Mucosa of descending colon (tissue), 3 donors: ENCODE data around the gene SNRPD3. TPM values are rescaled to one million over a fixed set of nuclear protein-coding genes. Genes with fewer than 3 reads are reported as not detected.
"Not testable (repeated sequence)": the region's sequence is repeated elsewhere in the genome, so short reads cannot be mapped to it uniquely, and the experiment has no call there.

ENCODE experiments used
- ATAC-seq: fragments of 200-7000 bp; cut with Tn5 transposase; one replicate; pipeline ENCODE4 v1.9.1; 2020; ENCODE audit warnings: mild to moderate bottlenecking, moderate library complexity
- DNase-seq, 3 donors: peaks; one replicate each; pipeline ENCODE4 v3.0.0-alpha.2; 2020
- H3K36me3 ChIP-seq: fragments of 200-600 bp; one replicate; pipeline ENCODE4 v1.8.0; 2021; ENCODE audit warnings: low read depth, mild to moderate bottlenecking
- H3K4me1 ChIP-seq: fragments of 200-600 bp; one replicate; pipeline ENCODE4 v1.8.0; 2021; ENCODE audit warnings: low read depth, mild to moderate bottlenecking
- H3K4me3 ChIP-seq: fragments of 200-600 bp; one replicate; pipeline ENCODE4 v1.8.0; 2021; ENCODE audit warnings: mild to moderate bottlenecking
- H3K9me3 ChIP-seq: fragments of 200-600 bp; one replicate; pipeline ENCODE4 v1.8.0; 2021; ENCODE audit warnings: mild to moderate bottlenecking
- CTCF ChIP-seq: fragments of 200-600 bp; IDR thresholded peaks from one replicate; pipeline ENCODE4 v1.8.0; 2022; ENCODE audit warnings: antibody characterized with exemption, mild to moderate bottlenecking
- intact Hi-C, 2 donors: fragments of 100-400 bp; cut with DNase I in 1 of 2; cut with micrococcal nuclease in 1 of 2; formaldehyde crosslinking; loops; one replicate each; pipeline versions ENCODE4 v1.11.0 to v1.11.1; 2022; cut with DNase I, micrococcal nuclease
- total RNA-seq, 3 donors: library from RNA; stranded (reverse); fragmentation: NEBNext Ultra II Directional in 2 of 3; extraction: Animal tissue kit (Norgen Biotek cat#: 25700) in 2 of 3; gene quantifications; one replicate each; pipeline versions ENCODE4 v1.2.1 to v1.2.4, GENCODE V29; 2021 to 2023
- donor health status: DM: no; HTN: no; CAD: no; lungs with moderate emphysema.
- donor health status: DM: no; HTN: no; CAD: no.
- donor health status: DM: no; HTN: yes; CAD: no.

The SNRPD3 gene
- total RNA-seq, 3 donors from 2014 or later: 56.6 to 77.6 (median 77.2) TPM

DNA sequence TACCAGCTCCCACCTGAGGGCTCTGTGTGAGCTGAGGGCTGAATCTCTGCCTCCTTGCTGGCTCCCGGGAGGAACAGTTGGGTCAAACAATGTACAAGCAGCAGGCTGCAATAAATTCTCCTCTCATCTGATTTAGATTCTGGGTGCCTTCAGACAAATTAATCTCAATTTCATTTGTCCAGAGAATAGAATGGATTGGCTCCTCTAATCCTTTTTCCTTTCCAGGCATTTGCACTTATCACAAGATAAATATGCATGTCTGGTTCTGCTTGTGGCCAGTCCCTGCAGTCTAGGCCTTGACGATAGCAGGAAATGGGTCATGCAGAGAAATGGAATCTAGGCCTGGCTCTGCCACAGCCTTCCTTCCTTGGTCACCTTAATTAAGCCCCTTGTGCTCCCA, 31.9 kb upstream of the SNRPD3 start:
- no peak for TF ChIP-seq CTCF
- H3K4me1 ChIP-seq: peaks cover 3% of the 10 kb centered on the region
- intact Hi-C loops: loop anchor here in 1 of 2 donors (10.0 kb wide), 2 partner anchors 99 to 199 kb away; partner anchors contain the start of gene ADORA2A
- DNase-seq (no peak), ATAC-seq (no peak)
- no peaks in the 10 kb centered on the region for H3K9me3 ChIP-seq
- H3K36me3 ChIP-seq: no peaks in the 10 kb centered on the region
- H3K4me3 ChIP-seq: no peak overlapping the region

DNA sequence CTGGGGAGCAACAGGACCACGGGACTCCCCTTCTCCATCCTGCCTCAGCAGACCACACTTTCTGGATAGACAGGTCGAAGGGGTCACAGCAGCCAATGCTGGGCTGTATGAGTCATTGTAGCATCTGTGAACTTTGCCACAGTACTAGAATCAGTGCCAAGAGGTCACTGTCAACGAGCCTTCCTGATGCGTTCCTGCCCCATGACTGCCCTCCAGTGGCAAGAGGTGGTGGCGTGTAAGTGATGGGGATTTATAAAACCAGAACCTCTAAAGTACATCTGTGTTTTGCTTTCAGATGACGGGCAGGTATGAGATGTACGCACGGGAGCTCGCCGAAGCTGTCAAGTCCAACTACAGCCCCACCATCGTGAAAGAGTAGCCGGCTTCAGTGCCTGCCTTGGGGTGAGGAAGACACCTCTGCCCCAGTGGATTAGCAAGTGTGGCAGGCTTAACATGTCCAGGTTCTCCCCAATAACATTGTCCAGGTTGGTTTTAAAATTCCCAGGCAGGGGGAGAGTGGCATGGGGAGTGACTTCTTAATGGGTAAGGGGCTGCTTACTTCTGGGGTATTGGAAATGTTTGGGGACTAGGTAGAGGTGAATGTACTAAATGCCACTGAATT, 30.3 kb upstream of the SNRPD3 start:
- H3K36me3 ChIP-seq: no peaks in the 10 kb centered on the region
- TF ChIP-seq CTCF: peak; percentile 73
- no peaks in the 10 kb centered on the region for H3K9me3 ChIP-seq
- peak; percentile 93 for ATAC-seq
- H3K4me3 ChIP-seq: no peak overlapping the region
- peak; percentile 75 to 94 (median 86) for DNase-seq
- intact Hi-C loops: loop anchor here in 1 of 2 donors (10.0 kb wide), 2 partner anchors 101 to 201 kb away; partner anchors contain the start of gene ADORA2A
- peaks cover 3% of the 10 kb centered on the region for H3K4me1 ChIP-seq

GRCh38 chr22:24526191-24526590, 29.6 kb upstream of the SNRPD3 start:
- ATAC-seq (no peak), DNase-seq (no peak)
- Histone ChIP-seq H3K4me3 (no peak overlapping the region), H3K9me3 (no peaks in the 10 kb centered on the region), H3K36me3 (no peaks in the 10 kb centered on the region), H3K4me1 (peaks cover 3% of the 10 kb centered on the region)
- TF ChIP-seq CTCF: no peak
- intact Hi-C loops: loop anchor here in 1 of 2 donors (10.0 kb wide), 2 partner anchors 101 to 201 kb away; partner anchors contain the start of gene ADORA2A

DNA sequence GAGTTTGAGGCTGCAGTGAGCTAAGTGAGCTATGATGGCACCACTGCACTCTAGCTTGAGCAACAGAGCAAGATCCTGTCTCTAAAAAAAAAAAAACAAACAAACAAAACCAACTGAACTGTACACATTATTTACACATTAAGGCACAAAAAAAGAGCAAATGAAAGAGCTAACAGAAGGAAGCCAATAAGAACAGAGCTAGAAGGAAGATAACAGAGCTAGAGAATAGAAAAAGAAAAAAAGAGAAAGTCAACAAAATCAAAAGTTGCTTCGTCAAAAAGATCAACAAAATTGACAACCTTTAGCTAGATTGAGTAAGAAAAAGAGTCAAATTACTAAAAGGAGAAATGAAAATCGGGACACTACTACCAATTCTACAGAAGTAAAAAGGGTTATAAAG, 25.9 kb upstream of the SNRPD3 start:
- intact Hi-C loops: loop anchor here in 1 of 2 donors (10.0 kb wide), 2 partner anchors 105 to 205 kb away; partner anchors contain the start of gene ADORA2A
- ATAC-seq (no peak), DNase-seq (no peak)

GRCh38 chr22:24530968-24531367, 24.8 kb upstream of the SNRPD3 start:
- H3K9me3 ChIP-seq, H3K4me3 ChIP-seq, H3K4me1 ChIP-seq, intact Hi-C loops, DNase-seq, H3K36me3 ChIP-seq: not testable (repeated sequence)
- ATAC-seq: peak; percentile 60

More for the DNA sequence above, 25.9 kb upstream of the SNRPD3 start:
- Histone ChIP-seq H3K36me3 (no peaks in the 10 kb centered on the region), H3K4me3 (no peak overlapping the region), H3K4me1 (no peaks in the 10 kb centered on the region), H3K9me3 (no peaks in the 10 kb centered on the region)
- no peak for TF ChIP-seq CTCF

GRCh38 chr22:24532075-24532474, 23.7 kb upstream of the SNRPD3 start:
- ATAC-seq: peak; percentile 54
- intact Hi-C loops: no loop called here
- Histone ChIP-seq H3K36me3 (no peaks in the 10 kb centered on the region), H3K9me3 (no peaks in the 10 kb centered on the region), H3K4me1 (no peaks in the 10 kb centered on the region), H3K4me3 (no peak overlapping the region)
- TF ChIP-seq CTCF: no peak
- peak in 1 of 3 donors; percentile 11 for DNase-seq
